Neuronal stem cell (in vitro differentiated cells): Measurements from ENCODE around the gene ACTRT2.
A peak's percentile ranks its signal among the peaks of the same experiment; 100 is the strongest.

Experiments
- DNase-seq: peaks from one replicate; pipeline ENCODE4 v3.0.0-alpha.2; 2013; ENCODE audit warnings: low spot score
- H2AFZ ChIP-seq: one replicate; pipeline ENCODE4 v1.6.1; 2013; ENCODE audit warnings: mild to moderate bottlenecking, low read length, inconsistent platforms
- H2AK5ac ChIP-seq: 2 replicates; pipeline ENCODE4 v1.6.1; 2013; ENCODE audit warnings: low read depth, mild to moderate bottlenecking, inconsistent platforms, low read length, moderate library complexity, mixed read lengths
- H2BK120ac ChIP-seq: 2 replicates; pipeline ENCODE4 v1.6.1; 2013; ENCODE audit warnings: low read depth, mild to moderate bottlenecking, inconsistent platforms, low read length, moderate library complexity, mixed read lengths
- H2BK12ac ChIP-seq: one replicate; pipeline ENCODE4 v1.6.1; 2013; ENCODE audit warnings: low read length, inconsistent platforms
- H2BK15ac ChIP-seq: 2 replicates; pipeline ENCODE4 v1.6.1; 2013; ENCODE audit warnings: mild to moderate bottlenecking, low read length, inconsistent platforms, mixed read lengths
- H2BK5ac ChIP-seq: one replicate; pipeline ENCODE4 v1.6.1; 2013; ENCODE audit warnings: inconsistent platforms, mild to moderate bottlenecking, low read length, moderate library complexity
- H3K14ac ChIP-seq: one replicate; pipeline ENCODE4 v1.6.1; 2013; ENCODE audit warnings: low read length, inconsistent platforms
- H3K18ac ChIP-seq: 2 replicates; pipeline ENCODE4 v1.6.1; 2013; ENCODE audit warnings: low read length, inconsistent platforms
- H3K23ac ChIP-seq: 2 replicates; pipeline ENCODE4 v1.6.1; 2013; ENCODE audit warnings: low read depth, mild to moderate bottlenecking, mixed read lengths, low read length, inconsistent platforms; ENCODE audit not compliant: poor library complexity
- H3K27ac ChIP-seq: replicated peaks from 3 replicates; pipeline ENCODE4 v1.5.1; 2013; ENCODE audit warnings: low read length, inconsistent platforms
- H3K27me3 ChIP-seq, 3 experiments: 2 replicates each; pipeline ENCODE4 v1.6.1; 2013; ENCODE audit warnings: low read length in 3 of 3, mild to moderate bottlenecking in 2 of 3, inconsistent platforms in 1 of 3, low read depth in 1 of 3, mixed read lengths in 1 of 3, moderate library complexity in 1 of 3; ENCODE audit not compliant: control insufficient read depth in 3 of 3, insufficient read depth in 3 of 3
- H3K36me3 ChIP-seq, 2 donors: replicated peaks in 1 of 2; 2 replicates each; pipeline ENCODE4 v1.6.1; 2013; ENCODE audit warnings: low read length in 2 of 2; ENCODE audit not compliant: control insufficient read depth in 2 of 2, insufficient read depth in 2 of 2
- H3K4ac ChIP-seq: 2 replicates; pipeline ENCODE4 v1.6.1; 2013; ENCODE audit warnings: inconsistent platforms, mild to moderate bottlenecking, low read length, moderate library complexity
- H3K4me1 ChIP-seq, 2 donors: 1 replicate in 1 of 2; 2 replicates in 1 of 2; pipeline ENCODE4 v1.6.1; 2013; ENCODE audit warnings: low read length in 2 of 2, low read depth in 1 of 2; ENCODE audit not compliant: control insufficient read depth in 2 of 2, insufficient read depth in 1 of 2
- H3K4me2 ChIP-seq: one replicate; pipeline ENCODE4 v1.6.1; 2013; ENCODE audit warnings: mild to moderate bottlenecking, low read length, inconsistent platforms; ENCODE audit not compliant: insufficient read depth, poor library complexity, severe bottlenecking
- H3K4me3 ChIP-seq, 2 donors: 2 replicates each; pipeline ENCODE4 v1.5.1; 2013; ENCODE audit warnings: low read length in 2 of 2, mild to moderate bottlenecking in 2 of 2, inconsistent platforms in 1 of 2, moderate library complexity in 1 of 2
- H3K79me1 ChIP-seq: one replicate; pipeline ENCODE4 v1.6.1; 2013; ENCODE audit warnings: low read depth, mild to moderate bottlenecking, inconsistent platforms, low read length, moderate library complexity
- H3K9ac ChIP-seq: one replicate; pipeline ENCODE4 v1.6.1; 2013; ENCODE audit warnings: mild to moderate bottlenecking, low read depth, low read length, inconsistent platforms; ENCODE audit not compliant: poor library complexity
- H3K9me3 ChIP-seq, 2 donors: replicated peaks in 1 of 2; 2 replicates each; pipeline versions ENCODE3 to v1.6.1; 2013; ENCODE audit warnings: low read length in 2 of 2, mild to moderate bottlenecking in 2 of 2, inconsistent platforms in 1 of 2, low read depth in 1 of 2, mixed read lengths in 1 of 2, moderate library complexity in 1 of 2; ENCODE audit not compliant: control insufficient read depth in 2 of 2, insufficient read depth in 1 of 2
- H4K8ac ChIP-seq: one replicate; pipeline ENCODE4 v1.6.1; 2013; ENCODE audit warnings: low read depth, mild to moderate bottlenecking, inconsistent platforms, low read length, moderate library complexity
- H4K91ac ChIP-seq: one replicate; pipeline ENCODE4 v1.6.1; 2013; ENCODE audit warnings: low read length, low read depth, mild to moderate bottlenecking, inconsistent platforms; ENCODE audit not compliant: poor library complexity
- WGBS, 2 donors: extraction: QIAGEN DNeasy Blood & Tissue Kit; methylation state at CpG; one replicate each; pipeline ENCODE4 v1.1.7; 2013; ENCODE audit warnings: missing lambda C conversion rate in 2 of 2, mixed read lengths in 1 of 2; ENCODE audit not compliant: insufficient read length in 2 of 2, insufficient replicate concordance in 1 of 2; ENCODE audit errors: extremely low coverage in 2 of 2; 5-methylcytosine and 5-hydroxymethylcytosine counted together

The ACTRT2 gene

DNA sequence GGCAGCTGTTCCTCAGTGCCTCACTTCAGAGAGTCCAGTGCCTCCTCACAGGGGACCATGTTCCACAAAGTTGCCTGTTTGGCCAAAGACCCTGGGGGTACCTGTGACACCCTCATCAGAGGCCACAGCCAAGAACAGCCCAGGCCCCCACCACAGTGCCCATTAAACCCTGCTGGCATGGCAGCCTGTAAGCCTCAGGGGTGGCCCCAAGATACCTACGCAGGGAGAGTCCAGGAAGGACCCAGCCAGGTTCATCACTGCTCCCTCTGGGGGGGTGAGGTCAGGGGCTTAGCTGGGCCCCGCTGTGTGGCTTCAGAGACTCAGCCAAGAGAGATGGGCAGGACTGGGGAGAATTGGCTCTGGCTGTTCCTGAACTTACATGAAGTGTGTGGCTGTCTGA is 28.6 kb downstream of the ACTRT2 start:
- H2BK120ac ChIP-seq: no peak overlapping the region
- H3K9ac ChIP-seq: no peak overlapping the region
- no peaks in the 10 kb centered on the region for H3K79me1 ChIP-seq
- DNase-seq: no peak
- H3K4me1 ChIP-seq: no peaks in the 10 kb centered on the region
- H3K27me3 ChIP-seq: peaks cover 0 to 6% (median 2%) of the 10 kb centered on the region in 3 experiments
- no peak overlapping the region for H4K8ac ChIP-seq
- no peak overlapping the region for H2BK12ac ChIP-seq
- H3K4me2 ChIP-seq: no peak overlapping the region
- peak overlapping the region; percentile 83 for H3K18ac ChIP-seq
- H3K23ac ChIP-seq: no peak overlapping the region
- H2BK15ac ChIP-seq: no peak overlapping the region
- no peak overlapping the region for H3K4ac ChIP-seq
- no peak overlapping the region for H2AK5ac ChIP-seq
- no peak overlapping the region for H3K27ac ChIP-seq
- H2AFZ ChIP-seq: no peak overlapping the region
- no peaks in the 10 kb centered on the region for H3K36me3 ChIP-seq
- WGBS, 2 donors: no CpG with 5 or more reads among the region's 2 CpGs
- peaks cover 0 to 7% of the 10 kb centered on the region in 2 donors for H3K9me3 ChIP-seq
- H3K14ac ChIP-seq: no peak overlapping the region
- no peak overlapping the region for H3K4me3 ChIP-seq
- no peak overlapping the region for H2BK5ac ChIP-seq
- H4K91ac ChIP-seq: no peak overlapping the region

DNA sequence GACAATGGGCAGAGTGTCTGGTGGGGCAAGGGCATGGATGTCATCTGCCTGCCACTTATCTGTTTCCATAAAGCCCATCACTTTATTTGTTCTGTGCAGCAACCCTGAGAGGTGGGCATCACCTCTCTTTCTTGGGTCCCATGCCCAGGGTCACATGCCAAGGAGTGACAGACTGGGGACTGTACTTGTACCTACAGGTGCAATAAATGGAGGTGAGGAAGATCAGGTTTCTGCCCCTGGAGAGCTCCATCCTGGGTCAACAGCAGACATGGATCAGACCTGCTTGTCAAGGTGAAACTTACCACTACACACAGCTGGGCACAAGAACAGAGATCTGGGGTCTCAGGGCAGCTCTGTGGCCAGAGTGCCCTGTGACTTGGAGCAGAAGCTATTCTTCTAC is 29.3 kb downstream of the ACTRT2 start:
- H3K4ac ChIP-seq: no peak overlapping the region
- H3K14ac ChIP-seq: no peak overlapping the region
- H3K36me3 ChIP-seq: no peaks in the 10 kb centered on the region
- no peak overlapping the region for H2BK12ac ChIP-seq
- H2BK120ac ChIP-seq: no peak overlapping the region
- H2BK15ac ChIP-seq: no peak overlapping the region
- no peaks in the 10 kb centered on the region for H3K79me1 ChIP-seq
- H3K27ac ChIP-seq: no peak overlapping the region
- peak overlapping the region; percentile 4 for H3K18ac ChIP-seq
- no peak for DNase-seq
- H3K27me3 ChIP-seq: peaks cover 0 to 6% (median 2%) of the 10 kb centered on the region in 3 experiments
- no peaks in the 10 kb centered on the region for H3K4me1 ChIP-seq
- H2AK5ac ChIP-seq: no peak overlapping the region
- H4K91ac ChIP-seq: no peak overlapping the region
- H3K9me3 ChIP-seq: peaks cover 0 to 7% of the 10 kb centered on the region in 2 donors
- no peak overlapping the region for H3K4me3 ChIP-seq
- no peak overlapping the region for H3K23ac ChIP-seq
- no peak overlapping the region for H3K4me2 ChIP-seq
- no peak overlapping the region for H4K8ac ChIP-seq
- no peak overlapping the region for H3K9ac ChIP-seq
- H2BK5ac ChIP-seq: no peak overlapping the region
- H2AFZ ChIP-seq: no peak overlapping the region

DNA sequence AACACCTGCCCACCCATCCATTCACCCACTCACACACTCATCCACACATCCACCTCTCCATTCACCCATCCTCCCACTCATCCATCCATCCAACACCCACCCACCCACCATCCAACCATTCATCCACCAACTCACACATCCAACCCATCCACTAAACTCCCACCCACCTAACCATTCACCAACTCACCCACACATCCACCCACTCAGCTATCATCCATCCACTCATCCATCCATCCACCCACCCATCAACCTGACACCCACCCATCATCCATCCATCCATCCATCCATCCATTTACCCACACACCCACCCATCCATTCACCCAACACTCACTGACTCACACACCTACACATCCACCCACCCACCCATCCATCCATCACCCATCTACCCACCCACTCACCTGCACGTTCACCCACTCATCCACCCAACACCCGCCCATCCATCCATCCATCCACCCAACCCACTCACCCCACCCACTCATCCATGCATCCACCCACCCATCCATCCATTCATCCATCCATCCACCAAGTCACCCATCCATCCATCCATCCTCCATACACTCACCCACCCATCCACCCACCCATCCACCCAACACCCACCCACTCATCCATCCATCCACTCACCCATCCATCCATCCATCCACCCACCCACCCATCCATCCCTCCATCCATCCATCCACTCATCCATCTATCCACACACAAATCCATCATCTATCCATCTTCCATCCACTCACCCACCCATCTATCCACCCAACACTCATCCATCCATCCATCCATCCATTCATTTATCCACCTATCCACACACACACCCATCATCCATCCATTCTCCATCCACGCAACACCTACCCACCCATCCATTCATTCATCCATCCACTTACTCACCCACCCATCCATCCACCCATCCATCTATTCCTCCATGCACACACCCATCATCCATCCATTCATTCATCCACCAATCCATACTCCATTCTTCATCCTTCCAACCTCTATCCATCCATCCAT is 30.3 kb downstream of the ACTRT2 start:
- no peak overlapping the region for H3K4me2 ChIP-seq
- no peak overlapping the region for H3K4ac ChIP-seq
- H2BK12ac ChIP-seq: no peak overlapping the region
- H2AFZ ChIP-seq: no peak overlapping the region
- H4K8ac ChIP-seq: no peak overlapping the region
- H3K23ac ChIP-seq: no peak overlapping the region
- no peak overlapping the region for H4K91ac ChIP-seq
- H3K27me3 ChIP-seq: peaks cover 0 to 6% (median 2%) of the 10 kb centered on the region in 3 experiments
- H2BK120ac ChIP-seq: no peak overlapping the region
- no peak overlapping the region for H3K27ac ChIP-seq
- H3K9me3 ChIP-seq: peaks cover 0 to 7% of the 10 kb centered on the region in 2 donors
- no peak overlapping the region for H2BK15ac ChIP-seq
- H3K4me3 ChIP-seq: no peak overlapping the region
- no peak overlapping the region for H3K14ac ChIP-seq
- no peaks in the 10 kb centered on the region for H3K79me1 ChIP-seq
- no peak overlapping the region for H2BK5ac ChIP-seq
- H3K4me1 ChIP-seq: no peaks in the 10 kb centered on the region
- WGBS, 2 donors: 100% methylated on average over 1 to 3 of the region's 3 CpGs
- DNase-seq: no peak
- peak overlapping the region; percentile 16 for H3K9ac ChIP-seq
- no peak overlapping the region for H2AK5ac ChIP-seq
- no peaks in the 10 kb centered on the region for H3K36me3 ChIP-seq
- no peak overlapping the region for H3K18ac ChIP-seq

DNA sequence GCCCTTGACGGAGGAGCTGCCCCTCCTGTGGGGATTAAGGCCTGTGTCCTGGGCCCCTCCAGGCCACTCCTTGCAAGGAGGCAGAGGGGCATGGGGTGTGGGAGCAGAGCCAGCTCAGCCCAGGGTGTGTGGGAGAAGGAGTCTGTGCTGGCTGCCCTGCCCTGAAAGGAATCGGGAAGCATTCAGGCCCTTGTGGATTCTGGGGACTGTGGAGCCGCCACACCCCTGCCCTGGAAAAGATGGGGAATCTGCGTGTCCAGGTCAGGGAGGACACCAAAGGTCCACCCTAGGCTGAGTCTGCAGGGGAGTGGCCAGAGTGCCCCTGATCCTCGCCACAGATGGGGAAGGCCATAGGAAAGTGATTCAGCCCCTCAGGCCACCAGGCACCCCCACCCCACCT is 31.2 kb downstream of the ACTRT2 start:
- H2BK15ac ChIP-seq: no peak overlapping the region
- H3K27ac ChIP-seq: no peak overlapping the region
- peak overlapping the region; percentile 30 for H4K91ac ChIP-seq
- DNase-seq: no peak
- no peak overlapping the region for H2BK120ac ChIP-seq
- peak overlapping the region in 1 of 2 donors; percentile 48 for H3K4me3 ChIP-seq
- peak overlapping the region; percentile 75 for H2AK5ac ChIP-seq
- no peaks in the 10 kb centered on the region for H3K4me1 ChIP-seq
- H3K4ac ChIP-seq: no peak overlapping the region
- peak overlapping the region; percentile 27 for H3K18ac ChIP-seq
- no peak overlapping the region for H3K23ac ChIP-seq
- peak overlapping the region; percentile 4 for H2BK12ac ChIP-seq
- H3K14ac ChIP-seq: peak overlapping the region; percentile 56
- H4K8ac ChIP-seq: peak overlapping the region; percentile 65
- no peak overlapping the region for H3K4me2 ChIP-seq
- no peak overlapping the region for H3K9ac ChIP-seq
- no CpG with 5 or more reads among the region's 5 CpGs for WGBS, 2 donors
- peaks cover 0 to 9% of the 10 kb centered on the region in 2 donors for H3K9me3 ChIP-seq
- H2BK5ac ChIP-seq: peak overlapping the region; percentile 61
- H3K36me3 ChIP-seq: no peaks in the 10 kb centered on the region
- no peaks in the 10 kb centered on the region for H3K79me1 ChIP-seq
- H3K27me3 ChIP-seq: peaks cover 0 to 15% (median 2%) of the 10 kb centered on the region in 3 experiments
- H2AFZ ChIP-seq: no peak overlapping the region
